ENCODE results near the gene EVA1A.

Gene EVA1A

DNA sequence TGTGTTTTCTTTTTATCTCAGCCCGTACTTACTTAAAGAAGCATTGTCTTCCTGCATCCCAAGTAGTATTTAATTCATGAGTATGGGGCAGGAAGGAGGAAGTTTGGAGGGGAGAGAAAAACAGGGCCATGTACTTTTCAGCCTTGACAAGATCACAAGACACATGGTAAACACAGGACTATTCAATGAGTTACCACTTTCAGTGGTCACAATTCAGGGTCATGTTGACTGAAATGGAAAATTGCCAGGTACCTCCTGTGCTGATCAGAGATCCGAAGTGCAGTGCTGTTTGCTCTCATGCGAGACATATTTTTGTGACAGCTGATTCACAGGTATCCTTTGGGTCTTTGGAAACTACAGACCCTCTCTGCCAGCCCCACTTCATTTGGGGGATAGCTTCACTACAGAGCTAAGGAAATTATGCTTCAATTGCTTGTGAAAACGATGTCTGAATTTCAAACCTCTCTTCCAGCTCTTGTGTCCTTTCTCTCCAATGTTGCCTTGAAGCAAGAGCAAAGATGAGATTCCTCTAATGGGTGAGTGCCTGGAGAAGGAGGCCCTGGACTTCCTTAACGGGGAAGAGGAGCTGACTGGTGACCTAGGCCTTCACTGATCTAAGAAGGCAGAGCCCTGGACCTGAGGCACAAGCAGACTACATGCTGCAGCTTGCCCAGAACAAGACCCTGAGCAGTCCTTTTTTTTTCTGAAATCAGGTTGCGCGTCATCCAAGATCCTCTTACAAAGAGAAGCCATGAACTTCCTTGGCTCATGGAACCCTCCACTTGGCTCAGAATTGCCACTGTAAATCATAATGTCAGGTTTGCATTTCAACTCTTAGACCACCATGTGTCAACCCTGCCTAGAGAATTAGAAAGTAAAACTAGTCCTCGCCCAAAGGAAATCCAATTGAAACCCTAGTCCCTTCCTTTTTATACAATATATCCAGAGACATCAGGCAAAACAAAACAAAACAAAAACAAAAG, 44.1 kb downstream of the EVA1A start:
- Histone ChIP-seq H3K4me3 (no peak overlapping the region), H3K9ac (ENCODE audit: insufficient read length) (no peak overlapping the region), H3K36me3 (ENCODE audit: insufficient read depth, low read length) (no peaks in the 10 kb centered on the region), H3K9me3 (ENCODE audit: low read depth, low read length) (no peaks in the 10 kb centered on the region), H3K27ac (no peak overlapping the region)
- no peak for DNase-seq (ENCODE audit: low read depth, low spot score)
- no peak for TF ChIP-seq POLR2AphosphoS5 (IDR thresholded peaks at IDR 0.05; ENCODE audit: borderline replicate concordance, low read depth, low read length)
- no peak for TF ChIP-seq FOXP2 (optimal IDR thresholded peaks at IDR 0.05; ENCODE audit: control extremely low read depth, extremely low read length, insufficient read depth)
- no peak for TF ChIP-seq EZH2 (IDR thresholded peaks at IDR 0.05)

DNA sequence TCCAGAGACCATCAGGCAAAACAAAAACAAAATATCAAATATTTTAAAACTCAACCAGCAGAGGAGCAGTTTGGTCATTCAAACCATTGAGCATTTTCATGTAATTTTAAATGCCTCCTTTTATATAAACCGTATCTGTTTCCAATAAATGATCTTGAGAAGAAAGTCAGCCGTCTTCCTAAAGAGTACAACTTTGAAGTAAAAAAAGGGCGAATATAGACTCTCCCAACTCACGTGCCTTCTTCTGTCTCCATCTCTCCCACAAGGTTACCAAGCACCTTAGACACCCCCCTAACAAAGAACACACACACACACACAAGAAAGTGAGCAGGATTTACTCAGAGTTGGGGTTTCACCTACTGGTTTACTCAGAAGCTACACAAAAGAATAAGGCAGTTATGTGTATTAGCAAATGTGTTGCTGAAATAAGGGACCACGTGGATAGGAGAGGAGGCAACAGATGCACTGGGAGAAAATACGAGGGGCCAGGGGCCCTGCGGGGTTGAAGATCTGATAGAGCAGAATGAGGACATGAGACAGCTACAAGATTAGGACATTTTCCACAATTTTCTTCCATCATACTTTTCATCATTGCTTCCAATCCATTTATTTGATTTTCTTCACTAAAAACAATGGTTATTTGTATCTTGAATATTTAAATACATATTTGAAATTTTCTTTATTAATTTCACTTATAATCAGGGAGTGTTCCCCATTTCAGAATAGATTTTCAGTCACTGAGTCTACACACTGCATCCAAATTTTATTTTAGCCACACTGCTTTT, 45.0 kb downstream of the EVA1A start:
- no peak overlapping the region for H3K9ac ChIP-seq (ENCODE audit: insufficient read length)
- H3K9me3 ChIP-seq (ENCODE audit: low read depth, low read length): no peaks in the 10 kb centered on the region
- H3K4me3 ChIP-seq: no peak overlapping the region
- no peaks in the 10 kb centered on the region for H3K36me3 ChIP-seq (ENCODE audit: insufficient read depth, low read length)
- no peak for DNase-seq (ENCODE audit: low read depth, low spot score)
- TF ChIP-seq FOXP2 (optimal IDR thresholded peaks at IDR 0.05; ENCODE audit: control extremely low read depth, extremely low read length, insufficient read depth) (no peak), POLR2AphosphoS5 (IDR thresholded peaks at IDR 0.05; ENCODE audit: borderline replicate concordance, low read depth, low read length) (no peak), EZH2 (IDR thresholded peaks at IDR 0.05) (no peak)
- H3K27ac ChIP-seq: no peak overlapping the region

DNA sequence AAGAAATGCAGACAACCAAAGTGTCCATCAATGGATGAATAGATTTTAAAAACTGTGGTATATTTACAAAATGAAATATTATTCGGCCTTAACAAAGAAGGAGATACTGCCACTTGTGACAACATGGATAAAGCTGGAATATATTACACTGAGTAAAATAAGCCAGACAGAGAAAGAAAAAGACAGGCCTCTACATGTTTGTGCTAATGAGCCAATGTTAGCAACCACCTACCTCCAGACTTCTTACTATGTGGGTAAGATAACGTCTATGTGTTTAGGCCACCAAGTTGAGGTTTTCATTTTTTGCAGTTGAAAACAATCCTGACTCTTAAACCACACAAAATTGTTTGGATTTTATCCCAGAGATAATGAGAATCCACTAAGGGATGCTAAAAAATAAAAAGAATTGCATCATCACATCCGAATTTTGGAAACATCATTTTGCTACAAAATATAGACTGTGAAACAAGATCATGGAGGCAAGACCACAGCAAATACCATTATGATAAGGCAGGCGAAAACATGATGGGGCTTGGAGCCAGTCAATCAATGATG, 47.0 kb downstream of the EVA1A start:
- TF ChIP-seq FOXP2 (optimal IDR thresholded peaks at IDR 0.05; ENCODE audit: control extremely low read depth, extremely low read length, insufficient read depth) (no peak), EZH2 (IDR thresholded peaks at IDR 0.05) (no peak)
- no peaks in the 10 kb centered on the region for H3K9me3 ChIP-seq (ENCODE audit: low read depth, low read length)
- H3K4me3 ChIP-seq: no peak overlapping the region
- no peak overlapping the region for H3K27ac ChIP-seq
- H3K36me3 ChIP-seq (ENCODE audit: insufficient read depth, low read length): no peaks in the 10 kb centered on the region
- H3K9ac ChIP-seq (ENCODE audit: insufficient read length): no peak overlapping the region
- no peak for DNase-seq (ENCODE audit: low read depth, low spot score)

DNA sequence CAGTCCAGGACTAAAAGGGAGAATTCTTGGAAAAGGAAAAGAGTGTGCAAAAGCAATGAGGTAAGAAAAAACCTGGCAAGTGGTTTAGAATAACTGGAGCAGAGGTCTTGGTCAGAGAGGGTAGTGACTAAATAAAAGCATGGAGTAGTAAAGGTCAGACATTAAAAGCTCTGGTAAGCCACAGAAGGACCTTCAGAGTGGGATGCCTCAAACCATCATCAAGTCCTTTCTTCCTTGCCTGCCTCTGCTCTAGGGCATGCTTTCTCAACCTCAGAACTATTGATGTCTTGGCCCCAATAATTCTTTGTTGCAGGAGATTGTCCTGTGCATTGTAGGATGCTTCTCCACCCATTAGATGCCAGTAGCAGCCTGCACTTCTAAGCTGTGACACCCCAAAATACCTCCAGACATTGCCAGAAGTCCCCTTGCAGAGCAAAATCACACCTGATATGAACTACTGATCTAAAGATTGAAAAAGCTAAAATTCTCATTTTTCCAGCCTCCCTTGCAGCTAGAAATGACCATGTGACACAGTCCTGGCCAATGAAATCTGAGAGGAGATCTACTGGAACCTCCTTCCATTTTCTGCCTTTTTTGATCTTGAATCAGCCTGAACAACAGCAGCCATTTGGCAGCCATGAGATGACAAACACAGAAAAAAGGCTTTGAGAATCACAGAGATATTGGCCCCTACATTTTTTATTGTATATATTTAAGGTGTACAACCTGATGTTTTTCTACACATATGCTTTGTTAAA, 48.1 kb downstream of the EVA1A start:
- no peak overlapping the region for H3K9ac ChIP-seq (ENCODE audit: insufficient read length)
- no peaks in the 10 kb centered on the region for H3K9me3 ChIP-seq (ENCODE audit: low read depth, low read length)
- no peaks in the 10 kb centered on the region for H3K36me3 ChIP-seq (ENCODE audit: insufficient read depth, low read length)
- no peak overlapping the region for H3K4me3 ChIP-seq
- no peak for DNase-seq (ENCODE audit: low read depth, low spot score)
- TF ChIP-seq EZH2 (IDR thresholded peaks at IDR 0.05): no peak
- TF ChIP-seq POLR2AphosphoS5 (IDR thresholded peaks at IDR 0.05; ENCODE audit: borderline replicate concordance, low read depth, low read length): no peak
- no peak for TF ChIP-seq FOXP2 (optimal IDR thresholded peaks at IDR 0.05; ENCODE audit: control extremely low read depth, extremely low read length, insufficient read depth)
- H3K27ac ChIP-seq: no peak overlapping the region

DNA sequence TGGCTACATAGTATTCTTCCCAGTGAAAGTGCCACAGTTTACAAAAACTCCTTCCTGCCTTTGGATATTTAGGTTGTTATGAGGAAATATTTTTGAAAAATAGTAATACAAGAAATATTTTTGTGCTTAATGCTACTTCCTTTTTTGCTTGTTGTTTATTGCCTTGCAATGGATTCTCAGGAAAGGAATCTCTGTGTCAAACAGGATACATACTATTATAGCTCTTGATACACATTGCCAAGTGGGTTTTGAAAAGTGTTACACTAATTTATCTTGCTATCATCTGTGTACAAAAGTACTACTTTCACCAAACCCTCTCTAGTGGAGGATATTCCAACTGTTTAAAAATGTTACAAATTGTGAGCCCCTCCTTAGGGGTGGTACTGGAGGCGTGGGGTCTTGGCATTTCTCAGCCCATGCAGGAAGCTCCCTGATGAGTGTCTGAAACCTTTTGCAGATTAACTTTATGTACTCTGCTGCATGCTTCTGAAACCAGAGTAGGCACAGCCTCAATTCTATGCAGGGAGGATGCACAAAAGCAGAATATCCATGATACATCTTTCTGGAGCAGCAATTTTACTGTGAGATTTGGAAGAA, 54.5 kb downstream of the EVA1A start:
- no peak for TF ChIP-seq POLR2AphosphoS5 (IDR thresholded peaks at IDR 0.05; ENCODE audit: borderline replicate concordance, low read depth, low read length)
- TF ChIP-seq FOXP2 (optimal IDR thresholded peaks at IDR 0.05; ENCODE audit: control extremely low read depth, extremely low read length, insufficient read depth): no peak
- no peak for TF ChIP-seq EZH2 (IDR thresholded peaks at IDR 0.05)
- Histone ChIP-seq H3K9ac (ENCODE audit: insufficient read length) (no peak overlapping the region), H3K4me3 (no peak overlapping the region), H3K36me3 (ENCODE audit: insufficient read depth, low read length) (no peaks in the 10 kb centered on the region), H3K9me3 (ENCODE audit: low read depth, low read length) (no peaks in the 10 kb centered on the region), H3K27ac (no peak overlapping the region)
- DNase-seq (ENCODE audit: low read depth, low spot score): no peak

DNA sequence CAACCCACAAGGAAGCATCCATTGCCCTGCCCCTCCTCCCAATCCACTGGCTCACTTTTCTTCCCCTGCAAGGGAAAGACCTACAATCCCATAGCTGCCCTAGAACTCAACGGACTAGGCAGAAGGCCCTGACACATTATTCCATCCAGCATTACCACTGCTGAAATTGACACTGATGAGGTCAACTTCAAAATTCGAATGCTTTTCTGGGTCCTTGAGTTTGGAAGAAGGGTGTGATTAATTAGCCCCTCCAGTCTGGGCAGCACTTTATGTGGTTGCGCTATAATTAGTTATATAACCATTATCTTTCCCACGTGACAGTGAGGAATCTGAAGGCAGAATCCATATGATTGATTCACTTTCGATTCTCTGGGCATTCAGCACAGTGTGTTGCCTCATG, 55.7 kb downstream of the EVA1A start:
- Histone ChIP-seq H3K27ac (no peak overlapping the region), H3K9me3 (ENCODE audit: low read depth, low read length) (no peaks in the 10 kb centered on the region), H3K9ac (ENCODE audit: insufficient read length) (no peak overlapping the region), H3K36me3 (ENCODE audit: insufficient read depth, low read length) (no peaks in the 10 kb centered on the region), H3K4me3 (no peak overlapping the region)
- DNase-seq (ENCODE audit: low read depth, low spot score): no peak
- TF ChIP-seq FOXP2 (optimal IDR thresholded peaks at IDR 0.05; ENCODE audit: control extremely low read depth, extremely low read length, insufficient read depth) (no peak), EZH2 (IDR thresholded peaks at IDR 0.05) (no peak), POLR2AphosphoS5 (IDR thresholded peaks at IDR 0.05; ENCODE audit: borderline replicate concordance, low read depth, low read length) (no peak)

DNA sequence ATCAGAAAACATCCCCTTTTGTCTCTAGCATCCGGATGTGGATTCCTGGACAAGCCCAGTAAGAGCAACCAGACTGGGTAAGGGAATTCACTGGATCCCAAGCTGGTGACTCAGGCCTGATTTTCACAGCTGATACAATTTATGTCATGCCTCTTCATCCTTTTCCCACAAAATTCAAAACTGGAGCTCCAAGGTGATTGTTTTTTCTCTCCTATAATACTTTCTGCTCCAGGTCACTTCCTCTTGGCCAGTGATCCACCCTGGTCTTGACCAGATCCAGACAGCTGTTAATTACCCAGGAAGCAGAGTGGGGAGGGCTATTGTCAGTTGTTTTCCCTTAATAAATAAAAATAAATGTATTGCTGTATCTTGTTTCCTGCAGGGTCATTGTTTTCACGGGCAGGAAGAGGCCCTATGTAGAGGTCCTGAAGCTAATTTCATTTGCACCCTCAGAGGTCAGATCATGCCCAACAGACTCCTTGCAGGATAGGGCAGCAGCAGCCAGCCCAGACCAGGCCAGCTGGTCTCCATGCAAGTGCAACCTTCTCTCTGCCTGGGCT, 57.6 kb downstream of the EVA1A start:
- Histone ChIP-seq H3K4me3 (no peak overlapping the region), H3K27ac (no peak overlapping the region), H3K9me3 (ENCODE audit: low read depth, low read length) (no peaks in the 10 kb centered on the region), H3K9ac (ENCODE audit: insufficient read length) (no peak overlapping the region), H3K36me3 (ENCODE audit: insufficient read depth, low read length) (no peaks in the 10 kb centered on the region)
- TF ChIP-seq FOXP2 (optimal IDR thresholded peaks at IDR 0.05; ENCODE audit: control extremely low read depth, extremely low read length, insufficient read depth) (no peak), POLR2AphosphoS5 (IDR thresholded peaks at IDR 0.05; ENCODE audit: borderline replicate concordance, low read depth, low read length) (no peak), EZH2 (IDR thresholded peaks at IDR 0.05) (no peak)
- no peak for DNase-seq (ENCODE audit: low read depth, low spot score)

Measured in SK-N-MC (cell line).